Transverse colon (tissue), 4 donors: Measurements from ENCODE around the gene GBX1. TPM values are rescaled to one million over a fixed set of nuclear protein-coding genes. Genes with fewer than 3 reads are reported as not detected.

Experiments
- DNase-seq: peaks from one replicate; pipeline ENCODE4 v3.0.0-alpha.2; 2019
- H3K27ac ChIP-seq, 4 donors: fragments of 200-600 bp; sonication (generic); 2 replicates each; pipeline ENCODE4 v1.5.1; 2016 to 2018; ENCODE audit warnings: inconsistent platforms in 4 of 4
- H3K27me3 ChIP-seq: fragments of 200-600 bp; sonication (generic); 2 replicates; pipeline ENCODE4 v1.5.1; 2017; ENCODE audit warnings: inconsistent platforms
- H3K36me3 ChIP-seq, 4 donors: fragments of 200-600 bp; sonication (generic); 2 replicates each; pipeline ENCODE4 v1.5.1; 2017 to 2019; ENCODE audit warnings: inconsistent platforms in 4 of 4
- H3K4me1 ChIP-seq, 4 donors: fragments of 200-600 bp; sonication (generic); 2 replicates each; pipeline ENCODE4 v1.5.1; 2017 to 2020; ENCODE audit warnings: inconsistent platforms in 4 of 4
- H3K4me3 ChIP-seq, 4 donors: fragments of 200-600 bp; sonication (generic); 1 replicate in 1 of 4; 2 replicates in 3 of 4; pipeline versions ENCODE4 v1.5.1 to v1.6.1; 2017 to 2019; ENCODE audit warnings: inconsistent platforms in 4 of 4
- H3K9me3 ChIP-seq, 2 donors: fragments of 200-600 bp; sonication (generic); 2 replicates each; pipeline ENCODE4 v1.5.1; 2017 to 2019; ENCODE audit warnings: inconsistent platforms in 2 of 2
- EP300 ChIP-seq: sonication (generic); formaldehyde crosslinking; IDR thresholded peaks from one replicate; pipeline ENCODE4 v1.6.1; 2017; ENCODE audit warnings: antibody characterized with exemption, low read depth
- POLR2A ChIP-seq: fragments of 450-650 bp; IDR thresholded peaks from one replicate; pipeline ENCODE4 v1.6.1; 2016; ENCODE audit warnings: antibody characterized with exemption, mild to moderate bottlenecking, moderate library complexity
- POLR2AphosphoS5 ChIP-seq, 3 donors: sonication (generic); formaldehyde crosslinking; IDR thresholded peaks; one replicate each; pipeline ENCODE4 v1.6.1; 2016; ENCODE audit warnings: antibody characterized with exemption in 3 of 3
- WGBS, 2 donors: methylation state at CpG; one replicate each; pipeline ENCODE4 v1.1.5; 2018; ENCODE audit warnings: low coverage in 1 of 2; 5-methylcytosine and 5-hydroxymethylcytosine counted together
- in situ Hi-C, 4 donors: fragments of 200-750 bp; cut with MboI; loops; one replicate each; pipeline versions ENCODE4 v1.15.0 to v1.15.1; 2017; ENCODE audit warnings: low sequenced_read_pairs in 3 of 4, low pct_ligation_motif_present in 1 of 4, low pct_unique_long_range_greater_than_20kb in 1 of 4
- intact Hi-C: fragments of 100-400 bp; cut with DNase I; formaldehyde crosslinking; loops from one replicate; pipeline ENCODE4 v1.15.1; 2023; ENCODE audit warnings: low total_unique reads
- total RNA-seq, 4 donors: library from RNA; depleted of rRNA; stranded (reverse); fragments of >200 nt; gene quantifications; one replicate each; pipeline ENCODE4 v1.1.0, GENCODE V29; 2016
- TF ChIP-seq, protein P1 (sequence below), 5 experiments: fragments of 200-600 bp in 3 of 5; fragments of 450-650 bp in 2 of 5; sonication (generic) in 3 of 5; IDR thresholded peaks; 1 replicate in 2 of 5; 2 replicates in 3 of 5; pipeline ENCODE4 v1.5.1; 2016 to 2017; ENCODE audit warnings: antibody characterized with exemption in 5 of 5, inconsistent platforms in 3 of 5, mild to moderate bottlenecking in 2 of 5, moderate library complexity in 1 of 5

Gene GBX1
- total RNA-seq, 4 donors from 2014 or later = not detected

GRCh38 chr7:151188252-151188542 lies 20.7 kb upstream of the GBX1 start:
- intact Hi-C loops = no loop called here
- WGBS, 2 donors = 29 to 61% methylated on average over 1 to 5 of the region's 5 CpGs
- Histone ChIP-seq H3K4me1 (no peaks in the 10 kb centered on the region), H3K36me3 (no peaks in the 10 kb centered on the region), H3K27ac (no peak overlapping the region), H3K4me3 (no peak overlapping the region), H3K9me3 (no peaks in the 10 kb centered on the region), H3K27me3 (no peaks in the 10 kb centered on the region)
- TF ChIP-seq POLR2A (no peak), EP300 (no peak), POLR2AphosphoS5 (IDR thresholded peaks at IDR 0.05) (no peak)
- TF ChIP-seq, protein P1, sequence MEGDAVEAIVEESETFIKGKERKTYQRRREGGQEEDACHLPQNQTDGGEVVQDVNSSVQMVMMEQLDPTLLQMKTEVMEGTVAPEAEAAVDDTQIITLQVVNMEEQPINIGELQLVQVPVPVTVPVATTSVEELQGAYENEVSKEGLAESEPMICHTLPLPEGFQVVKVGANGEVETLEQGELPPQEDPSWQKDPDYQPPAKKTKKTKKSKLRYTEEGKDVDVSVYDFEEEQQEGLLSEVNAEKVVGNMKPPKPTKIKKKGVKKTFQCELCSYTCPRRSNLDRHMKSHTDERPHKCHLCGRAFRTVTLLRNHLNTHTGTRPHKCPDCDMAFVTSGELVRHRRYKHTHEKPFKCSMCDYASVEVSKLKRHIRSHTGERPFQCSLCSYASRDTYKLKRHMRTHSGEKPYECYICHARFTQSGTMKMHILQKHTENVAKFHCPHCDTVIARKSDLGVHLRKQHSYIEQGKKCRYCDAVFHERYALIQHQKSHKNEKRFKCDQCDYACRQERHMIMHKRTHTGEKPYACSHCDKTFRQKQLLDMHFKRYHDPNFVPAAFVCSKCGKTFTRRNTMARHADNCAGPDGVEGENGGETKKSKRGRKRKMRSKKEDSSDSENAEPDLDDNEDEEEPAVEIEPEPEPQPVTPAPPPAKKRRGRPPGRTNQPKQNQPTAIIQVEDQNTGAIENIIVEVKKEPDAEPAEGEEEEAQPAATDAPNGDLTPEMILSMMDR (IDR thresholded peaks at IDR 0.05) = no peak
- DNase-seq = no peak
- in situ Hi-C loops = no loop called here

DNA sequence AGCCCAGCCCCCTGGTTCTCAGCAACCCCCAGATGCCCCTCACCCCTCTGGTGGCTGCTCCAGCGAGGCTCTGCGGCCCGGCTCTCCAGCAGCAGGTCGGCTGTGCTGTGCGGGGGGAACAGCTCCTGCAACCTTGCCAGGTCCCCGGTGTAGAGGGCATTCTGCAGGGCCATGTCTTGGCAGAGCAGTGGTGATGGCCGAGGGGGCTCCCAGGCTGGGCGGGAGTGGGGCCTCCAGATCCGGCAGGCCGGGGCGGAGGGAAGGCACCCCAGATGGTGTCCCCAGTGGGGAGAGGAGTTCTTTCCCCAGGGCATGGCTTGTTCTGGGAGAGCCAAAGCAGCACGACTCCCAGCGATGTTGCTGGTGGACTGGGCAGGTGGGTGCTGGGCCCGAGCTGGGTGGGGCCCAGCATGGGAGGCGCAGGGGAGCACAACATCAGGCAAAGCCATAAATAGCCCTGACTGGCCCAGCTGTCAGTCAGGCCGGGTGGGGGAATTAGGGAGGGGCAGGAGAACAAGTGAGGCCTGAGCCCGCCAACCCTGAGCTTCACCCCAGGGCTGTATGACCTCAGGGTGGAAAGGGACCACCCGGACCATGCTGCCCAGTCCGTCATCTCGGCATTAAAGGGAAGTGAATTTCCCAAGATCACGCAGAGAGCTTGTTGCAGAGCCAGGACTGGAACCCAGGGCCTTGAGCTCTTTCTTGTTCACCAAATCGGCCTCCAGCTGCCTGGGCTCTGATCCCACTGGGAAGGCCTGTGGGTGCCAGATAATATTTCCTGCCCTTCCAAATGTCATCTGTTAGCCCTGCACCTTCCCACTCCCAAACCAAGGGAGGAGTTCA lies 20.1 kb upstream of the GBX1 start:
- no peaks in the 10 kb centered on the region for H3K4me1 ChIP-seq
- in situ Hi-C loops (no loop called here), intact Hi-C loops (no loop called here)
- H3K27me3 ChIP-seq = no peaks in the 10 kb centered on the region
- H3K9me3 ChIP-seq = no peaks in the 10 kb centered on the region
- no peak overlapping the region for H3K27ac ChIP-seq
- no peaks in the 10 kb centered on the region for H3K36me3 ChIP-seq
- TF ChIP-seq EP300 = no peak
- 66% methylated on average over 20 of the region's 22 CpGs; no CpG with 5 or more reads in 1 of the 2 donors for WGBS, 2 donors
- no peak overlapping the region for H3K4me3 ChIP-seq
- no peak for DNase-seq

- Histone ChIP-seq H3K9me3 (no peaks in the 10 kb centered on the region), H3K4me1 (no peaks in the 10 kb centered on the region), H3K27ac (no peak within 1 kb of the TSS), H3K36me3 (no peaks in the 10 kb centered on the region), H3K4me3 (no peak within 1 kb of the TSS), H3K27me3 (no peaks in the 10 kb centered on the region)
- in situ Hi-C loops = no loop called here
- intact Hi-C loops = no loop called here
- 84% methylated on average over 22 of the region's 22 CpGs; no CpG with 5 or more reads in 1 of the 2 donors for WGBS, 2 donors
- TF ChIP-seq, protein P1 (IDR thresholded peaks at IDR 0.05) = no peak
- TF ChIP-seq EP300 (no peak), POLR2AphosphoS5 (IDR thresholded peaks at IDR 0.05) (no peak), POLR2A (no peak)
- no peak for DNase-seq
These were observed 19.3 kb upstream of the GBX1 start, which contains the start of gene ASB10 for GRCh38 chr7:151186640-151187408. TSS of gene ASB10 (minus strand) at chr7:151187250. CDS start at chr7:151187130, 120 bp downstream.

GRCh38 chr7:151185762-151186639 lies 18.5 kb upstream of the GBX1 start:
- Histone ChIP-seq H3K9me3 (no peaks in the 10 kb centered on the region), H3K27me3 (no peaks in the 10 kb centered on the region), H3K4me3 (no peak overlapping the region), H3K27ac (no peak overlapping the region), H3K4me1 (no peaks in the 10 kb centered on the region), H3K36me3 (no peaks in the 10 kb centered on the region)
- 78% methylated on average over 16 of the region's 16 CpGs; no CpG with 5 or more reads in 1 of the 2 donors for WGBS, 2 donors
- intact Hi-C loops (no loop called here), in situ Hi-C loops (no loop called here)
- no peak for TF ChIP-seq EP300
- no peak for TF ChIP-seq POLR2A
- TF ChIP-seq, protein P1 (IDR thresholded peaks at IDR 0.05) = no peak
- no peak for TF ChIP-seq POLR2AphosphoS5 (IDR thresholded peaks at IDR 0.05)
- DNase-seq = no peak
